ENCODE measurements around the gene RAB11A. TPM values are rescaled to one million over a fixed set of nuclear protein-coding genes. Genes with fewer than 3 reads are reported as not detected.

The RAB11A gene
- total RNA-seq: 117 and 160 TPM in 2 replicates

DNA sequence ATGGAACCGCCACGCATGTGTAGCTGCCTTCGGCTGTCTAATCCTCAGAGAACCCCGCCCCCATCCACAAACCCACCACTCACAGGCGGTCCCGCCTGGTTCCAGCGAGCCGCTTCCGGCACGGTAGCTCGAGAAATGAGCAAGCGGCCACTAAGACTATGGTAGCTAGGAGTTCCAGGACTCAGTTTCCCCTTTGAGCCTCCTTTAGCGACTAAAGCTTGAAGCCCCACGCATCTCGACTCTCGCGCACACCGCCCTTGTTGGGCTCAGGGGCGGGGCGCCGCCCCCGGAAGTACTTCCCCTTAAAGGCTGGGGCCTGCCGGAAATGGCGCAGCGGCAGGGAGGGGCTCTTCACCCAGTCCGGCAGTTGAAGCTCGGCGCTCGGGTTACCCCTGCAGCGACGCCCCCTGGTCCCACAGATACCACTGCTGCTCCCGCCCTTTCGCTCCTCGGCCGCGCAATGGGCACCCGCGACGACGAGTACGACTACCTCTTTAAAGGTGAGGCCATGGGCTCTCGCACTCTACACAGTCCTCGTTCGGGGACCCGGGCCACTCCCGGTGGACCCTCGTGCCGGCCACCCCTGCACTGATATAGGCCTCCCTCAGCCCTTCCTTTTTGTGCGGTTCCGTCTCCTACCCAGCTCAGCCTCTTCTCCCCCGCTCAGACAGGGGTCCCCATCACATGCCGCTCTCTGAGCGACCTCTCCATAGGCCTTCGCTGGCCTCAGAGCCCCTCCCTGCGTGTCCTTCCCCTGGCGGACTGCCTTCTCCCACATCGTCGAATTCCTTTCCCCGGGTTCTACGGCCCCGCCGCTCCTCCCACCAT lies at the start of gene RAB11A:
Gene RAB11A, plus strand, starts transcription at position 366 of the 828 bp plus-strand sequence. Its CDS starts 95 bp downstream, at position 461.
- peak; percentile 98 to 99 for DNase-seq (ENCODE audit: low read depth in 2 of 2)

- DNase-seq (ENCODE audit: low read depth in 2 of 2): peak; percentile 47 to 48
These were observed 49.7 kb upstream of the RAB11A start for GRCh38 chr15:65819563-65819960.

DNA sequence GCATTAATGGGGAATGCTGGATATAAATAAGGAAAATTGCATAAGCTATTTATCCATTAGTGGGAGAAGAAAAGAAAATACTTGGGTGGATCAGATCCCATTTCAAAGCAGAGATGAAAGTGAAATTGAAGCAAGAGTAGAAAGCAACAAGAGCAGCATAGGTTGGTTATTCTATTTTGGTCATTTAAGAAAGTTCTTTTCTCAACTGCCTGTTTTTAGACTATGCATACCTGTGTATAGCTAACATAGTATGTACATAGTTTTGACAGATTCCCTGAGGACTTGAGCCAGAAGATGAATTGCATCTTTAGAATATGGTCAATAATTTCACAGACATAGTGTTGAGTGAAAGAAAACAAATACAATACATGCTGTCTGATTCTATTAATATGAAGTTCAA lies 48.2 kb upstream of the RAB11A start:
- no peak for DNase-seq (ENCODE audit: low read depth in 2 of 2)

DNA sequence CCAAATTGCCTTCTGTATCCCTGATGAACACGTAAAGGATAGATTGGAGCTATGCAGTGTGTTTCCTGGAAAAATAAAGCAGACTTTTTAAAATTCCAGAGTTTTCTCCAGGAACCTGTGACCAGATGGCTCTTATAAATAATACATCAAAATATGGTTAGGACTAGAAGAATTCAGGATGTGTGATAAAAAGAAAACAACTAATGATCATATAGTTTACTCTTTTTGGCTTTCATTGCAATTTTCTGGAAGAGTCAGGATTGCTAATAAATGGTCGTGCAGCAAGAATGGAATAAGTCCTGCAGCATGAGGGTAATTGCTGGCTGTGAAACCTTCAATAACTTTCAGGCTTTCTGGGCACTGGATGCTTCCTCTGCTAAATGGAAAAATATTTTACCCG lies 47.0 kb upstream of the RAB11A start:
- no peak for DNase-seq (ENCODE audit: low read depth in 2 of 2)

DNA sequence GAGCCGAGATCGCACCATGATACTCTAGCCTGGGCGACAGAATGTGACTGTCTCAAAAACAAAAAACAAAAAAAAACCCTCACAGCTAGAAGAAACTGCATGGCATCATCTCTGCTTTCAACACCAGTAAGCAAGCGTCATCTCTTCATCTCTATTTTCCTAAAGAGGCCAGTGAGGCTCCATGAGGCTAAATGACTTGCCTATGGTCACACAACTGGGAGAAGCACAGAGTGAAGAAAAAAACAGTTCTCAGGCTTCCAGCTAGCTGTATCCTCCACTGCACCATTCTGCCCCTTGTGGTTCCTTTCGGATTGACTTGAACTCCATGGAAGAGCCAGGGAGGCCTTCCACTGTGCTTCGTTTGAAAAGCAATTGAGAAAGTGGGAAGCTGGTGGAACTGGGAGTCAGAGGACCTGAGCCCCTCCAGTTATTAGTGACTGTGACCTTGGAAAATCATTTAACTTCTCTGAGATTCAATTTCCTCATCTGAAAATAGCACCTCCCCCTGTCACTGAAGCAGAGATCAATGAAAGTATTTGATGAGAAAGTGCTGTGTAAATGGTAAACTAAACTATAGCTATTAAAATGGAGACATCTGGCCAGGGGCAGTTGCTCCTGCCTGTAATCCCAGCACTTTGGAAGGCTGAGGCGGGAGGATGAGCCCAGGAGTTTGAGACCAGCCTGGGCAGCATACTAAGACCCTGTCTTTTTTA lies 45.1 kb upstream of the RAB11A start:
- DNase-seq (ENCODE audit: low read depth in 2 of 2): peak; percentile 81 to 82

- no peak for DNase-seq (ENCODE audit: low read depth in 2 of 2)
These were observed 44.2 kb upstream of the RAB11A start for GRCh38 chr15:65824941-65825544.

DNA sequence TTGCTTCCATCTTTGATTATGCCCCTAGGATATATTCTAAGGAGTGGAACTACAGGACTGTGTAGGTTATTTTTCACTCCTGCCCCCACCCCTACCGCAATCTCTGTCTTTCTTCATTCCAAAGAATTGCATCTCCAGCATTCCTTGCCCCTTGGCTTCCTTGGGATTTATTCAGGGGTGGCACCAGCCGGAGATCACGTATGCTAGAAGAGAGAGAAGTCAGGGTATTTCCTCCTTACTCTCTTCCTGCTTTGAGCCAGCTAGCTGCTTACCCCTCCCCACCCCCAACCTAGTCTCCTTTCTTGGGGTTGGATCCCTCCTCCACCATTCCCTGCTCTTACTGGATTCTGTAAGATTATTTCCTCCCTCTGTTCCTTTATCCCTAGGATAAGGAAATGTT lies 42.2 kb upstream of the RAB11A start:
- no peak for DNase-seq (ENCODE audit: low read depth in 2 of 2)

GRCh38 chr15:65828585-65828984 lies 40.7 kb upstream of the RAB11A start:
- DNase-seq (ENCODE audit: low read depth in 2 of 2): no peak

GRCh38 chr15:65829130-65829764 lies 40.0 kb upstream of the RAB11A start:
- DNase-seq (ENCODE audit: low read depth in 2 of 2): peak; percentile 53 to 71

- DNase-seq (ENCODE audit: low read depth in 2 of 2): peak; percentile 90 to 96
These were observed 36.5 kb upstream of the RAB11A start for GRCh38 chr15:65832549-65833364.

DNA sequence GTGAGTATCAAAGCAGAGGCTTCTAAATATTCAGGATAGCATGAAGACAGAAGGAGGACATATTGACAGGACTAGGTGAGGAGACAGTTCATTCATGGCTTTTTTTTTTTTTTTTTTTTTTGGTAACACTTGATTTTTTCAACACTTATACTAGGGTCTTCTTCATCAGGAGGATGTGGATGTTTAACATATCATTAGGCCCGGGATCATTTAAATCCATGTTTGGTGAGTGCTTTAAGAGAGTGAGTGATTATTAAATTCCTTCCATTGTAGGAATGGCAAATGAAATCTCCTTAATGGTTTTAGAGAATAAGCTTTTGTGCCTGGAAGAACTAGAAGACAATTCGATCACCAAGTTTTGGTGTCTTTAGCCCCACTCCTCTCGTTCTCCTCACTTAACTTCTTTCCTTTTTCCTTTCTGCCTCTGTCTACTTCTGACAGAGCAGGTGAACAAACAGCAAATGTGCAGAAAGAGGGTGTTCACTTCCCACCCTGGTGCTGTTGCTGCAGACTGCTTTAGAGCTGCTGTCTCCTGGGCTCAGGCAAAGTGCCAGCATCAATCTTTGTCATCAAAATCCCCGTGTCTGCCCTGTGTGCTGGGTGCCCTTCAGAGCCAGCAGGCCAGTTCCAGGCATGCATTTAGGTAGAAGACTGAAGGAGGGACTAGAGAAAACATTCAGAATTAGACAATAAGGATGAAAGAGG lies 35.6 kb upstream of the RAB11A start:
- DNase-seq (ENCODE audit: low read depth in 2 of 2): peak; percentile 27 to 48

DNA sequence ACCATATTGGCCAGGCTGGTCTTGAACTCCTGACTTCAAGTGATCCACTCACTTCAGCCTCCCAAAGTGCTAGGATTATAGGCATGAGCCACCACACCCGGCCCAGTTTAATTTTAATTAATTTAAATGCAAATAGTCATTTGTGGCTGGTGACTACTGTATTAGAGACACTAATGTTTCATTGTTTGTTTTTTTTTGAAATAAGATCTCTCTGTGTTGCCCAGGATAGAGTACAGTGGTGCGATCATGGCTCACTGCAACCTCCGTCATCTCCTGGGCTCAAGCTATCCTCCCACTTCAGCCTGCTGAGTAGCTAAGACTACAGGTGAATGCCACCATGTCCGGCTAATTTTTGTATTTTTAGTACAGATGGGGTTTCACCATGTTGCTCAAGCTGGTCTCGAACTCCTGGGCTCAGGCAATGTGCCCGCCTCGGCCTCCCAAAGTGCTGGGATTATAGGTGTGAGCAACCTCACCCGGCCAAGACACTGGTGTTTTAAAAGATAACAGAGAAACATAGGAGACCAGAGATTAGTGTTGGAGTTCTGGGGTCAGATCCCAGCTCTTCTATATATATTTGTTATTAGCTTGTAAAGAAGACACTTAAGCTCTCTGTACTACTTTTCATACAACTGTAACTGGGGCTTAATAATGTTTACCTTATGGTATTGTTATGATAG lies 34.5 kb upstream of the RAB11A start:
- DNase-seq (ENCODE audit: low read depth in 2 of 2): no peak

- DNase-seq (ENCODE audit: low read depth in 2 of 2): no peak
These were observed 33.8 kb upstream of the RAB11A start for GRCh38 chr15:65835447-65835846.

GRCh38 chr15:65836665-65837064 lies 32.6 kb upstream of the RAB11A start:
- DNase-seq (ENCODE audit: low read depth in 2 of 2): no peak

DNA sequence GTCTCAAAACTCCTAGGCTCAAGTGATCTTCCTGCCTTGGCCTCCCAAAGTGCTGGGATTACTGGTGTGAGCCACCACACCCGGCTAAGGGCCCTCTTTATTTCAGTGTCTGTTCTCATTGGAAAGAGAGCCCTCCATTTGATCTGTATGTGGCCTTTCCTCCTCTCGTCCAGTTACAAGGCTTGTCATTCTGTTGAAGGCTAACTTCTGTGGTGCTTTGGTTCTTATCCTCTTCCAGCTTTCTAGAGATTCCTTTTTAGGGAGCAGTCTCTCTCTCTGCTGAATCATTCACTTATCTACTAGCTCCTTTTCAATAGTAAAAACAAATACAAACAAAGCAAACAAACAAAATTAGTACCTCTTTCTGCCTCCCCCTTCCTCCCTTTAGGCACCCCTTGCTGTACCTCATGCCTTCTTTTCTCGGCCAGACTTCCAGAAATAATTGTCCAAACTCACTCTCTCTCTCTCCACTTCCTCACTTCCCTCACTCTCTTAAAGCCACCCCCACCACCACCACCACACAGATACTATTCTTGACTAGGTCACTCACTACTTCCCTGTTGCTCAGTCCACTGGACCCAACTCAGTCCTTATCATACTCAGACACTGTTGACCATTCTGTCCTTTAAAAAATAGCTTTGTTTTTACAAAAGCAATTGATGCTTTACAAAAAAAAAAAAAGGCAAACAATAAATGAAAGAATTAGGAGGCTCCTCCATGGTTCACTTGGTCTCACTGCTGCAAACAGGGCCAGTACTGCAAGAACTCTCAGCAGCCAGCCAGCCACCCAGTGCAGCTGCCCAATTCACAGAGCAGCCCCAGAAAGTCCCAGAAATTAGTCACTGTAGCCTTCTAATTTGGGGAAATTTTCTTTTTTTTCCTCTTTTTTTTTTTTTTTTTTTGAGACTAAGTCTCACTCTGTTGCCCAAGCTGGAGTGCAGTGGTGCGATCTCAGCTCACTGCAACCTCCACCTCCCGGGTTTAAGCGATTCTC lies 31.7 kb upstream of the RAB11A start:
- DNase-seq (ENCODE audit: low read depth in 2 of 2): no peak

- DNase-seq (ENCODE audit: low read depth in 2 of 2): peak in 1 of 2 donors; percentile 46
These were observed 29.9 kb upstream of the RAB11A start for GRCh38 chr15:65839354-65839901.

DNA sequence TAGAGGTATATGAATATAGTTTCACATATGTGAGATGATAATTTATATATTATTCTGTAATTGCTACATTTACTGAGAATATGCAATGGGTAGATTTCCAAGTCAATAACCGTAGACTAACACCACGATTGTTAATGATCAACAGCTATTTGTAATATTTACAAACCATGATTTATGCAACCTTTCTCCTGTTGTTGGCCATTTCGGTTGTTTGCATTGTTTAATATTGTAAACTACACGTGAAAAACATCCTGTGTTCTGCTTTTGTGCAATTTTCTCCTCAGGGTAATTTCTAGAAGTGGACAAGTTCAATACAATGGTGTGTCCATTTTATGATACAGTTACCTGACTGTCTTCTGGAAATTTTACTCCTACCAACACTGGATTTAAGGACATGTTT lies 29.3 kb upstream of the RAB11A start:
- no peak for DNase-seq (ENCODE audit: low read depth in 2 of 2)

Data from lung microvascular endothelial cell (primary cell).